ENCODE measurements around the gene KRT3. TPM values are rescaled to one million over a fixed set of nuclear protein-coding genes. Genes with fewer than 3 reads are reported as not detected.

KRT3 gene
- total and polyA plus RNA-seq, 7 donors: not detected

DNA sequence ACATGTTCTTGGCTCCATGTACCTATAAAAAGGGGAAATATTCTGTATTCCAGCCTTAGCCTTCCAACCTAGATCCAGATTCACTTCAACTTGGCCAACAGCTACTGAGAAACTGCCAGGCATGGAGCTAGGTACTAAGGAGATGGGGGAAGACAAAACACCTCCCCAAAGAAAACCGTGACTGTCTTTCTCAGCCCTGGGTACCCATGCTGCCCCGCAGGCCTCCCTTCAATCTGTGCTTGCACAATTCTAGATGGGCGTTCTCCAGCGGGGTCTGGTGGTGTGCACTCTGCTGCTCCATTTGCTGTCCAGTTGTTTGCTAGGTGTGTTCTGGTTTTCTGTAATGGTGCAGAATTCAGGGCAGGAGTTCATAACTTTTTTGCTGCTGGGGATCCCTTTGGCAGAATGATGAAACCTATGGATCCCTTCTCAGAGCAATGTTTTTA lies 18.8 kb upstream of the KRT3 start:
- intact Hi-C loops (cut with DNase I): no loop called here
- H3K4me3 ChIP-seq: no peak overlapping the region
- WGBS, 3 donors: 70 to 81% (median 75%) methylated on average over 4 of the region's 4 CpGs

DNA sequence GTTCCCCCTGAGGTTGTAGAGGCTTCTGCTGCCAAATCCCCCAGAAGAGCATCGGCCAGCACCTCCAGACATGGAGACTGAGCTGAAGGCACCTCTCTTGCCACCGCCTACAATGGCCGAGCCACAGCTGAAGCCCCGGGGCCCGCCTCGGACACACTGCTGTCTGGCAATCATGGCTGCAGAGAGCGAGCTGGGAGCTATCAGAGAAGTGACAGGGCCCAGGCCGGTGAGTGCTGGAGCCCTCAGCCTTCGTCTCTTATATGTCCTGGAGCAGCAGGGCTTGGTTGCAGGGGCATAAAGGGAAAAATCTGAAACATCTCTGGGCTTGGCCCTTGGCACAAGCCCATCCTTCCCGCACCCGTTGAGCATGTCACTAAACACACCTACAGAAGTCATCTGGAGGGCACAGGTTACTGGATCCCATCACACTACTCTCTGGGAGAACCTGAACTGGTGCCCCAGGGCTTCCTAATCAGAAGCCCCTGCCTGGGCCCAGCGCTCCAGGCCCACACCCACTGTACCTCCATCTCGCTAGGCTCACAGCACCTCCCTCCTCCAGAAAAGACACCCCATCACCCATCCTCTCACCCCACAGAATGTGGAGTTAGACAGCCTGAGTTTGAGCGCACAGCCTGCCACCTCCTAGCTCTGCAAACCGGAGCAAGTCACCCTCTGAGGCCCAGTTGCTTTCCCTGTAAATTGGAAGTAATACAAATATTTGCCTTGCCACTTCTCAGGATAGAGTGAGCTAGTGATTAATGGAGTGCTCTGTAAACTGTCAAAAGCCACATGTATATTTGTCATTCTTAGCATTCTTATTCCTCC lies 18.2 kb upstream of the KRT3 start, which contains the start of gene KRT4:
Gene KRT4, minus strand, starts transcription at position 232 of the 825 bp plus-strand sequence. Its CDS starts 58 bp downstream, at position 174.
- Histone ChIP-seq H3K27me3 (ENCODE audit: insufficient read depth in 3 of 3, low read length in 2 of 3) (peaks cover 0 to 14% (median 4%) of the 10 kb centered on the region in 3 donors), H3K27ac (no peak within 1 kb of the TSS), H3K36me3 (ENCODE audit: insufficient read depth in 1 of 2, low read depth in 1 of 2) (no peaks in the 10 kb centered on the region), H3K4me3 (no peak within 1 kb of the TSS), H3K9me3 (no peaks in the 10 kb centered on the region), H3K4me1 (no peaks in the 10 kb centered on the region)
- no peak for TF ChIP-seq CTCF (IDR thresholded peaks at IDR 0.05)
- ATAC-seq (no peak), DNase-seq (no peak)
- intact Hi-C loops (cut with DNase I): no loop called here
- WGBS, 3 donors: 79 to 82% (median 80%) methylated on average over 15 of the region's 15 CpGs

More for the DNA sequence above, 18.8 kb upstream of the KRT3 start:
- Histone ChIP-seq H3K4me1 (no peaks in the 10 kb centered on the region), H3K9me3 (no peaks in the 10 kb centered on the region), H3K27me3 (ENCODE audit: insufficient read depth in 3 of 3, low read length in 2 of 3) (peaks cover 0 to 20% (median 4%) of the 10 kb centered on the region in 3 donors), H3K36me3 (ENCODE audit: insufficient read depth in 1 of 2, low read depth in 1 of 2) (no peaks in the 10 kb centered on the region), H3K27ac (no peak overlapping the region)
- DNase-seq (no peak), ATAC-seq (no peak)
- no peak for TF ChIP-seq CTCF (IDR thresholded peaks at IDR 0.05)

DNA sequence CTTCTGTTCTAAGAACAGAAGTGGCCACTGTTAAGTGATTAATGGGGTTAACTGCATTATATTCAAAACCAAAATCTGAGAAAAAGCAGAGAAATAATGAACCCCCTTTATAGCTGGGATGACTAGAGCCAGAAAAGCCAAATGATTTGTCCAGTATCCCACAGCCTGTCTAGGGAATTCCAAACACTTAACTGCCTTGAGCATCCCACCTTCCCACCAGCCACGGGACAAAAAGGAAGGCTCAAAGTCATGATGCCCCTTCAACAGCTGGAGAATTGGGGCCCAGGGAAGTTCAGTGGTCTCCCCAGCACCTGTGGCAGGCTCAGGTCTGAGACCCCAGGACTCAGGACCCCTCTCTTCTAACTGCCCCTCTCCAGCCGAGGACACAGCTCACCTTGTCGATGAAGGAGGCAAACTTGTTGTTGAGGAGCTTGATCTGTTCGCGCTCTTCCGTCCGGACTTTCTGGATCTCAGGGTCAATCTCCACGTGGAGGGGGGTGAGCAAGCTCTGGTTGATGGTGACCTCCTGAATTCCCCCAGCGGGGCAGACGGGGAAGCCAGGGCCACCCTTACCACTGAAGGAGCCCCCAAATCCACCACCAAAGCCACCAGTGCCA lies 17.4 kb upstream of the KRT3 start:
- no peaks in the 10 kb centered on the region for H3K9me3 ChIP-seq
- intact Hi-C loops (cut with DNase I): no loop called here
- TF ChIP-seq CTCF (IDR thresholded peaks at IDR 0.05): no peak
- 81 to 91% (median 87%) methylated on average over 10 of the region's 10 CpGs for WGBS, 3 donors
- H3K27ac ChIP-seq: no peak overlapping the region
- no peak for DNase-seq
- no peak for ATAC-seq
- H3K4me1 ChIP-seq: no peaks in the 10 kb centered on the region
- no peak overlapping the region for H3K4me3 ChIP-seq
- H3K36me3 ChIP-seq (ENCODE audit: insufficient read depth in 1 of 2, low read depth in 1 of 2): no peaks in the 10 kb centered on the region
- H3K27me3 ChIP-seq (ENCODE audit: insufficient read depth in 3 of 3, low read length in 2 of 3): peaks cover 0 to 9% (median 2%) of the 10 kb centered on the region in 3 donors

- no peaks in the 10 kb centered on the region for H3K36me3 ChIP-seq (ENCODE audit: insufficient read depth in 1 of 2, low read depth in 1 of 2)
- no peaks in the 10 kb centered on the region for H3K4me1 ChIP-seq
- intact Hi-C loops (cut with DNase I): no loop called here
Observed at GRCh38 chr12:52812749-52813148, 16.8 kb upstream of the KRT3 start.

More at GRCh38 chr12:52812749-52813148, 16.8 kb upstream of the KRT3 start:
- no peak for TF ChIP-seq CTCF (IDR thresholded peaks at IDR 0.05)
- Histone ChIP-seq H3K27ac (no peak overlapping the region), H3K9me3 (no peaks in the 10 kb centered on the region), H3K4me3 (no peak overlapping the region), H3K27me3 (ENCODE audit: insufficient read depth in 3 of 3, low read length in 2 of 3) (peaks cover 0 to 8% (median 0%) of the 10 kb centered on the region in 3 donors)
- no peak for DNase-seq
- ATAC-seq: no peak
- WGBS, 3 donors: 51 to 54% (median 54%) methylated on average over 3 of the region's 3 CpGs

Measured in psoas muscle (tissue), 8 donors.